NCI-H524 treated with DMSO at 0.1 percent for 48 hours (cell line): Measurements from ENCODE around the gene KIF26B.

Experiments used
- DNase-seq: peaks from one replicate; lab custom pipeline; 2025; lab: John Stamatoyannopoulos, UW

KIF26B gene

GRCh38 chr1:245464290-245464689, 309.5 kb downstream of the KIF26B start:
- no peak for DNase-seq

GRCh38 chr1:245465666-245466065, 310.9 kb downstream of the KIF26B start:
- peak; percentile 53 for DNase-seq

- no peak for DNase-seq
These were observed 311.5 kb downstream of the KIF26B start for GRCh38 chr1:245466261-245466660.

GRCh38 chr1:245467804-245468203, 313.0 kb downstream of the KIF26B start:
- DNase-seq = no peak

- DNase-seq = no peak
These were observed 314.2 kb downstream of the KIF26B start for GRCh38 chr1:245469006-245469405.

GRCh38 chr1:245469734-245470133, 314.9 kb downstream of the KIF26B start:
- DNase-seq = no peak

GRCh38 chr1:245475126-245475525, 320.3 kb downstream of the KIF26B start:
- DNase-seq = no peak

- no peak for DNase-seq
These were observed 321.3 kb downstream of the KIF26B start for GRCh38 chr1:245475961-245476516.

GRCh38 chr1:245477941-245478340, 323.2 kb downstream of the KIF26B start:
- no peak for DNase-seq

- no peak for DNase-seq
These were observed 325.8 kb downstream of the KIF26B start for GRCh38 chr1:245480393-245481120.

GRCh38 chr1:245481261-245481660, 326.5 kb downstream of the KIF26B start:
- DNase-seq = no peak

- no peak for DNase-seq
These were observed 328.5 kb downstream of the KIF26B start for GRCh38 chr1:245483247-245483646.

GRCh38 chr1:245484176-245484575, 329.4 kb downstream of the KIF26B start:
- no peak for DNase-seq

- no peak for DNase-seq
These were observed 331.2 kb downstream of the KIF26B start for GRCh38 chr1:245485996-245486395.

- no peak for DNase-seq
These were observed 332.1 kb downstream of the KIF26B start for GRCh38 chr1:245486775-245487470.

GRCh38 chr1:245488346-245489129, 333.8 kb downstream of the KIF26B start:
- DNase-seq = peak; percentile 87

GRCh38 chr1:245489838-245490237, 335.1 kb downstream of the KIF26B start:
- DNase-seq = no peak

- peak; percentile 3 for DNase-seq
These were observed 338.2 kb downstream of the KIF26B start for GRCh38 chr1:245493029-245493428.

- no peak for DNase-seq
These were observed 340.9 kb downstream of the KIF26B start for GRCh38 chr1:245495681-245496080.

- no peak for DNase-seq
These were observed 345.8 kb downstream of the KIF26B start for GRCh38 chr1:245500546-245500945.

GRCh38 chr1:245501633-245502032, 346.8 kb downstream of the KIF26B start:
- no peak for DNase-seq

- DNase-seq = no peak
These were observed 348.8 kb downstream of the KIF26B start for GRCh38 chr1:245503548-245503947.
